DMS 273 (cell line): ENCODE data around the gene WDR7.

Source experiments
- DNase-seq: peaks from one replicate; lab custom pipeline; 2025; ENCODE audit not compliant: unreplicated experiment; lab: John Stamatoyannopoulos, UW

WDR7 gene

GRCh38 chr18:56789889-56790180, 138.7 kb downstream of the WDR7 start:
- DNase-seq: no peak

- DNase-seq: no peak
Observed at GRCh38 chr18:56795381-56795780, 144.2 kb downstream of the WDR7 start.

GRCh38 chr18:56799756-56800155, 148.6 kb downstream of the WDR7 start:
- no peak for DNase-seq

- DNase-seq: no peak
Observed at GRCh38 chr18:56803051-56803450, 151.9 kb downstream of the WDR7 start.

GRCh38 chr18:56804395-56804794, 153.2 kb downstream of the WDR7 start:
- DNase-seq: no peak

GRCh38 chr18:56807901-56808300, 156.7 kb downstream of the WDR7 start:
- no peak for DNase-seq

- DNase-seq: no peak
Observed at GRCh38 chr18:56812674-56813073, 161.5 kb downstream of the WDR7 start.

- DNase-seq: no peak
Observed at GRCh38 chr18:56815926-56816325, 164.8 kb downstream of the WDR7 start.

GRCh38 chr18:56823986-56824565, 172.9 kb downstream of the WDR7 start:
- no peak for DNase-seq

GRCh38 chr18:56825321-56825720, 174.2 kb downstream of the WDR7 start:
- DNase-seq: no peak

- no peak for DNase-seq
Observed at GRCh38 chr18:56825878-56826277, 174.7 kb downstream of the WDR7 start.

GRCh38 chr18:56831988-56832387, 180.8 kb downstream of the WDR7 start:
- no peak for DNase-seq

- DNase-seq: no peak
Observed at GRCh38 chr18:56835331-56835730, 184.2 kb downstream of the WDR7 start.

GRCh38 chr18:56836173-56836572, 185.0 kb downstream of the WDR7 start:
- DNase-seq: no peak

- DNase-seq: no peak
Observed at GRCh38 chr18:56841836-56842235, 190.7 kb downstream of the WDR7 start.

GRCh38 chr18:56843241-56843640, 192.1 kb downstream of the WDR7 start:
- DNase-seq: no peak

- no peak for DNase-seq
Observed at GRCh38 chr18:56844556-56844955, 193.4 kb downstream of the WDR7 start.

GRCh38 chr18:56851774-56852173, 200.6 kb downstream of the WDR7 start:
- no peak for DNase-seq

- no peak for DNase-seq
Observed at GRCh38 chr18:56853961-56854360, 202.8 kb downstream of the WDR7 start.

- no peak for DNase-seq
Observed at GRCh38 chr18:56861244-56861643, 210.1 kb downstream of the WDR7 start.

- DNase-seq: peak; percentile 69
Observed at GRCh38 chr18:56869189-56869777, 218.1 kb downstream of the WDR7 start.

GRCh38 chr18:56870982-56871381, 219.8 kb downstream of the WDR7 start:
- DNase-seq: no peak

- DNase-seq: no peak
Observed at GRCh38 chr18:56872140-56872539, 221.0 kb downstream of the WDR7 start.
